HG03565 (cell line): ENCODE results near the gene GPC5.

Experiments used
- ATAC-seq: cut with Tn5 transposase; IDR thresholded peaks from one replicate; pipeline ENCODE4 v1.9.1; 2021; ENCODE audit warnings: mild to moderate bottlenecking, moderate library complexity; ENCODE audit not compliant: unreplicated experiment

GPC5 gene

GRCh38 chr13:92135509-92135908 lies 737.1 kb downstream of the GPC5 start:
- ATAC-seq, result no peak

- no peak for ATAC-seq
These were observed 738.2 kb downstream of the GPC5 start for GRCh38 chr13:92136449-92137155.

- no peak for ATAC-seq
These were observed 739.1 kb downstream of the GPC5 start for GRCh38 chr13:92137520-92137919.

GRCh38 chr13:92143766-92144165 lies 745.3 kb downstream of the GPC5 start:
- no peak for ATAC-seq

- no peak for ATAC-seq
These were observed 752.2 kb downstream of the GPC5 start for GRCh38 chr13:92150606-92151005.

GRCh38 chr13:92158346-92158745 lies 759.9 kb downstream of the GPC5 start:
- no peak for ATAC-seq

GRCh38 chr13:92164822-92165221 lies 766.4 kb downstream of the GPC5 start:
- no peak for ATAC-seq

GRCh38 chr13:92172191-92172590 lies 773.8 kb downstream of the GPC5 start:
- no peak for ATAC-seq

- no peak for ATAC-seq
These were observed 774.8 kb downstream of the GPC5 start for GRCh38 chr13:92173254-92173653.

- peak; percentile 53 for ATAC-seq
These were observed 776.9 kb downstream of the GPC5 start for GRCh38 chr13:92175330-92175729.

- ATAC-seq, result no peak
These were observed 779.5 kb downstream of the GPC5 start for GRCh38 chr13:92177966-92178365.

- ATAC-seq, result no peak
These were observed 780.8 kb downstream of the GPC5 start for GRCh38 chr13:92179223-92179622.

- ATAC-seq, result peak; percentile 89
These were observed 789.1 kb downstream of the GPC5 start for GRCh38 chr13:92187378-92187989.

GRCh38 chr13:92188574-92188973 lies 790.2 kb downstream of the GPC5 start:
- ATAC-seq, result no peak

- no peak for ATAC-seq
These were observed 798.3 kb downstream of the GPC5 start for GRCh38 chr13:92196591-92197256.

GRCh38 chr13:92197669-92198068 lies 799.2 kb downstream of the GPC5 start:
- no peak for ATAC-seq

GRCh38 chr13:92218615-92219014 lies 820.2 kb downstream of the GPC5 start:
- ATAC-seq, result no peak

- no peak for ATAC-seq
These were observed 823.5 kb downstream of the GPC5 start for GRCh38 chr13:92221916-92222315.

GRCh38 chr13:92224052-92224821 lies 825.8 kb downstream of the GPC5 start:
- no peak for ATAC-seq

- ATAC-seq, result no peak
These were observed 826.4 kb downstream of the GPC5 start for GRCh38 chr13:92224825-92225224.

- no peak for ATAC-seq
These were observed 827.4 kb downstream of the GPC5 start for GRCh38 chr13:92225861-92226260.
